Fibroblast of lung (primary cell): ENCODE data around the gene FGA. TPM values are rescaled to one million over a fixed set of nuclear protein-coding genes. Genes with fewer than 3 reads are reported as not detected.

Experiments used
- DNase-seq, 2 donors: peaks; one replicate each; pipeline versions ENCODE4 v3.0.0 to v3.0.0-alpha.2; 2010; ENCODE audit warnings: low read depth in 2 of 2
- H2AFZ ChIP-seq: 2 replicates; pipeline ENCODE4 v1.5.1; 2012; ENCODE audit warnings: low read length, control low read depth, inconsistent platforms
- H3K27ac ChIP-seq: 2 replicates; pipeline ENCODE4 v1.5.1; 2011; ENCODE audit warnings: low read length, control low read depth; ENCODE audit not compliant: insufficient read depth
- H3K27me3 ChIP-seq: 2 replicates; pipeline ENCODE4 v1.5.1; 2011; ENCODE audit warnings: mild to moderate bottlenecking, low read length; ENCODE audit not compliant: control insufficient read depth, insufficient read depth
- H3K36me3 ChIP-seq: 2 replicates; pipeline ENCODE4 v1.5.1; 2011; ENCODE audit warnings: low read length; ENCODE audit not compliant: control insufficient read depth, insufficient read depth
- H3K4me1 ChIP-seq: 2 replicates; pipeline ENCODE4 v1.5.1; 2011; ENCODE audit warnings: low read length; ENCODE audit not compliant: control insufficient read depth, insufficient read depth; ENCODE audit errors: extremely low read depth
- H3K4me2 ChIP-seq: 2 replicates; pipeline ENCODE4 v1.5.1; 2011; ENCODE audit warnings: low read length, control low read depth; ENCODE audit not compliant: insufficient read depth; ENCODE audit errors: extremely low read depth
- H3K4me3 ChIP-seq, 4 experiments: fragments of 200-600 bp in 1 of 4; sonication (generic) in 1 of 4; replicated peaks in 1 of 4; 2 replicates each; pipeline ENCODE4 v1.5.1; 2011 to 2016; ENCODE audit warnings: low read length in 4 of 4, low read depth in 3 of 4, mild to moderate bottlenecking in 3 of 4, control low read depth in 2 of 4, inconsistent platforms in 1 of 4, mixed read lengths in 1 of 4; ENCODE audit not compliant: insufficient read depth in 1 of 4; ENCODE audit errors: control extremely low read depth in 1 of 4
- H3K79me2 ChIP-seq: 2 replicates; pipeline ENCODE4 v1.5.1; 2012; ENCODE audit warnings: mild to moderate bottlenecking, low read length, inconsistent platforms; ENCODE audit not compliant: control insufficient read depth, insufficient read depth
- H3K9ac ChIP-seq: 2 replicates; pipeline ENCODE4 v1.5.1; 2011; ENCODE audit warnings: mild to moderate bottlenecking, low read length, control low read depth; ENCODE audit not compliant: insufficient read depth
- H3K9me3 ChIP-seq: 2 replicates; pipeline ENCODE4 v1.5.1; 2012; ENCODE audit warnings: low read depth, low read length; ENCODE audit not compliant: control insufficient read depth, insufficient read depth
- H4K20me1 ChIP-seq: 2 replicates; pipeline ENCODE4 v1.5.1; 2011; ENCODE audit warnings: low read length; ENCODE audit not compliant: control insufficient read depth, insufficient read depth; ENCODE audit errors: extremely low read depth
- CTCF ChIP-seq, 2 donors: IDR thresholded peaks in 1 of 2; conservative IDR thresholded peaks in 1 of 2; 1 replicate in 1 of 2; 2 replicates in 1 of 2; pipeline ENCODE4 v1.5.1; 2011 to 2012; ENCODE audit warnings: low read length in 2 of 2, control low read depth in 1 of 2, inconsistent platforms in 1 of 2, low read depth in 1 of 2, mild to moderate bottlenecking in 1 of 2
- EZH2 ChIP-seq: IDR thresholded peaks from 2 replicates; pipeline ENCODE4 v1.5.1; 2012; ENCODE audit warnings: low read length, control low read depth, mild to moderate bottlenecking; ENCODE audit errors: missing control alignments
- polyA plus RNA-seq, 2 donors: library from polyadenylated mRNA; depleted of rRNA in 1 of 2; stranded (reverse) in 1 of 2; unstranded in 1 of 2; fragments of >200 nt; gene quantifications; 2 replicates each; pipeline ENCODE4 v1.2.1, GENCODE V29; 2011 to 2012; ENCODE audit warnings: missing spikeins in 1 of 2
- total RNA-seq: library from RNA; depleted of rRNA; stranded (reverse); fragments of >200 nt; gene quantifications from 2 replicates; pipeline ENCODE4 v1.2.1, GENCODE V29; 2014

The FGA gene
- total and polyA plus RNA-seq, 2 donors (not counting 1 experiment from before 2014, with no cell fraction given) = not detected

GRCh38 chr4:154616731-154617130, 26.2 kb upstream of the FGA start:
- TF ChIP-seq CTCF (conservative IDR thresholded peaks at IDR 0.05 in 1 of 2, IDR thresholded peaks at IDR 0.05 in 1 of 2; ENCODE audit: low read depth in 1 of 2, low read length in 2 of 2) = no peak
- no peak for TF ChIP-seq EZH2
- H3K36me3 ChIP-seq = no peaks in the 10 kb centered on the region
- H3K27ac ChIP-seq = no peak overlapping the region
- H3K4me3 ChIP-seq = no peak overlapping the region
- no peak for DNase-seq
- H4K20me1 ChIP-seq = no peaks in the 10 kb centered on the region
- H2AFZ ChIP-seq = no peak overlapping the region
- H3K9ac ChIP-seq = no peak overlapping the region
- no peaks in the 10 kb centered on the region for H3K27me3 ChIP-seq
- no peaks in the 10 kb centered on the region for H3K79me2 ChIP-seq
- no peak overlapping the region for H3K4me2 ChIP-seq
- no peaks in the 10 kb centered on the region for H3K9me3 ChIP-seq
- H3K4me1 ChIP-seq = no peaks in the 10 kb centered on the region

- Histone ChIP-seq H3K27me3 (no peaks in the 10 kb centered on the region), H3K9ac (no peak overlapping the region), H4K20me1 (no peaks in the 10 kb centered on the region), H3K4me3 (no peak overlapping the region), H3K36me3 (no peaks in the 10 kb centered on the region), H3K9me3 (no peaks in the 10 kb centered on the region), H3K27ac (no peak overlapping the region), H2AFZ (no peak overlapping the region), H3K4me1 (no peaks in the 10 kb centered on the region), H3K4me2 (no peak overlapping the region), H3K79me2 (no peaks in the 10 kb centered on the region)
- DNase-seq = no peak
- TF ChIP-seq CTCF (conservative IDR thresholded peaks at IDR 0.05 in 1 of 2, IDR thresholded peaks at IDR 0.05 in 1 of 2; ENCODE audit: low read depth in 1 of 2, low read length in 2 of 2) (no peak), EZH2 (no peak)
Measured at GRCh38 chr4:154616287-154616686, 25.7 kb upstream of the FGA start.

- H3K36me3 ChIP-seq = no peaks in the 10 kb centered on the region
Measured at GRCh38 chr4:154615211-154615610, 24.7 kb upstream of the FGA start.

More at GRCh38 chr4:154615211-154615610, 24.7 kb upstream of the FGA start:
- no peaks in the 10 kb centered on the region for H4K20me1 ChIP-seq
- no peak overlapping the region for H3K4me2 ChIP-seq
- no peaks in the 10 kb centered on the region for H3K4me1 ChIP-seq
- no peaks in the 10 kb centered on the region for H3K79me2 ChIP-seq
- no peak overlapping the region for H3K9ac ChIP-seq
- H3K27me3 ChIP-seq = no peaks in the 10 kb centered on the region
- no peak overlapping the region for H3K4me3 ChIP-seq
- no peak for DNase-seq
- no peaks in the 10 kb centered on the region for H3K9me3 ChIP-seq
- H2AFZ ChIP-seq = no peak overlapping the region
- H3K27ac ChIP-seq = no peak overlapping the region
- TF ChIP-seq EZH2 (no peak), CTCF (conservative IDR thresholded peaks at IDR 0.05 in 1 of 2, IDR thresholded peaks at IDR 0.05 in 1 of 2; ENCODE audit: low read depth in 1 of 2, low read length in 2 of 2) (no peak)
